Natural killer cell (primary cell): ENCODE data around the gene UBXN6. TPM values are rescaled to one million over a fixed set of nuclear protein-coding genes. Genes with fewer than 3 reads are reported as not detected.

Source experiments
- ATAC-seq, 3 donors: fragments of 150-1000 bp in 2 of 3; fragments of 200-7000 bp in 1 of 3; cut with Tn5 transposase; 1 replicate in 1 of 3; 2 replicates in 2 of 3; pipeline ENCODE4 v1.10.0; 2021; ENCODE audit warnings: mild to moderate bottlenecking in 2 of 3, moderate library complexity in 2 of 3
- DNase-seq, 2 donors: peaks; one replicate each; pipeline versions ENCODE4 v3.0.0 to v3.0.0-alpha.2; 2013 to 2021; ENCODE audit warnings: mixed read lengths in 1 of 2
- H3K27ac ChIP-seq: one replicate; pipeline ENCODE4 v1.5.1; 2013; ENCODE audit warnings: mild to moderate bottlenecking, low read length
- H3K27me3 ChIP-seq: one replicate; pipeline ENCODE4 v1.6.1; 2013; ENCODE audit warnings: low read length; ENCODE audit not compliant: control insufficient read depth, insufficient read depth
- H3K36me3 ChIP-seq: one replicate; pipeline ENCODE4 v1.6.1; 2013; ENCODE audit warnings: low read length; ENCODE audit not compliant: control insufficient read depth, insufficient read depth
- H3K4me1 ChIP-seq: one replicate; pipeline ENCODE4 v1.6.1; 2013; ENCODE audit warnings: low read length; ENCODE audit not compliant: control insufficient read depth, insufficient read depth
- H3K4me3 ChIP-seq: one replicate; pipeline ENCODE4 v1.5.1; 2013; ENCODE audit warnings: low read length
- H3K9me3 ChIP-seq: one replicate; pipeline ENCODE4 v1.6.1; 2013; ENCODE audit warnings: low read length; ENCODE audit not compliant: control insufficient read depth, insufficient read depth
- H3K27ac Mint-ChIP-seq, 2 donors: one replicate each; pipeline ENCODE4 v1.8.0; 2022; ENCODE audit warnings: mild to moderate bottlenecking in 2 of 2, mixed read lengths in 2 of 2, moderate library complexity in 1 of 2
- H3K27me3 Mint-ChIP-seq, 2 donors: one replicate each; pipeline ENCODE4 v1.8.0; 2022; ENCODE audit warnings: low read depth in 2 of 2, mixed read lengths in 2 of 2
- H3K36me3 Mint-ChIP-seq: one replicate; pipeline ENCODE4 v1.8.0; 2022; ENCODE audit warnings: mixed read lengths
- H3K4me1 Mint-ChIP-seq, 2 donors: one replicate each; pipeline ENCODE4 v1.8.0; 2022; ENCODE audit warnings: mixed read lengths in 2 of 2
- H3K4me3 Mint-ChIP-seq: one replicate; pipeline ENCODE4 v1.8.0; 2022; ENCODE audit warnings: mild to moderate bottlenecking, moderate library complexity, mixed read lengths
- H3K9me3 Mint-ChIP-seq, 2 donors: one replicate each; pipeline ENCODE4 v1.8.0; 2022; ENCODE audit warnings: mixed read lengths in 2 of 2
- WGBS: methylation state at CpG from one replicate; pipeline ENCODE4 v1.1.7; 2013; ENCODE audit warnings: missing lambda C conversion rate; ENCODE audit not compliant: insufficient coverage; 5-methylcytosine and 5-hydroxymethylcytosine counted together
- intact Hi-C: fragments of 100-400 bp; cut with micrococcal nuclease; formaldehyde crosslinking; loops from one replicate; pipeline ENCODE4 v1.14.2; 2022
- total RNA-seq, 4 donors: library from RNA; stranded (reverse); fragments of 120-200 nt in 1 of 4; gene quantifications; one replicate each; pipeline versions ENCODE4 v1.2.3 to v1.2.4, GENCODE V29; 2013 to 2022
- TF ChIP-seq, protein P1 (sequence below): fragments of 200-600 bp; IDR thresholded peaks from one replicate; pipeline ENCODE4 v1.8.0; 2022; ENCODE audit warnings: antibody characterized with exemption

UBXN6 gene
- total RNA-seq, 3 donors from 2014 or later (not counting 1 experiment from before 2014, with no cell fraction given), result 54.3 to 67.7 (median 63.3) TPM

DNA sequence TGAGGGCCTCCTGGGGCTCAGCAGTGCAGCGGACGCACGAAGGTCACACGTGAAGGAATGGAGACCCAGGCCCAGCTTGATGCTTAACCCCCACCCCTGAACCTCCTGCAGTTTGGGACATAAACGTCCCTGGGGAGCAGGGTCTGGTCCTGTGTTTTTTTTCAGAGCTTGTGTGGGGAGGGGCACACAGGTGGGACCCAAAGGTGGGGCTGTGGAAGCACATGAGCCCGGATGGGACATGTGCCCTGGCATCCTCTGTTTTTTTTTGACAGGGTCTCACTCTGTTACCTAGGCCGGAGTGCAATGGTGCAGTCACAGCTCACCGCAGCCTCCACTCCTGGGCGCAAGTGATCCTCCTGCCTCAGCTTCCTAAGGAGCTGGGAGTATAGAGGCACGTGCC lies 20.5 kb downstream of the UBXN6 start:
- TF ChIP-seq, protein P1, sequence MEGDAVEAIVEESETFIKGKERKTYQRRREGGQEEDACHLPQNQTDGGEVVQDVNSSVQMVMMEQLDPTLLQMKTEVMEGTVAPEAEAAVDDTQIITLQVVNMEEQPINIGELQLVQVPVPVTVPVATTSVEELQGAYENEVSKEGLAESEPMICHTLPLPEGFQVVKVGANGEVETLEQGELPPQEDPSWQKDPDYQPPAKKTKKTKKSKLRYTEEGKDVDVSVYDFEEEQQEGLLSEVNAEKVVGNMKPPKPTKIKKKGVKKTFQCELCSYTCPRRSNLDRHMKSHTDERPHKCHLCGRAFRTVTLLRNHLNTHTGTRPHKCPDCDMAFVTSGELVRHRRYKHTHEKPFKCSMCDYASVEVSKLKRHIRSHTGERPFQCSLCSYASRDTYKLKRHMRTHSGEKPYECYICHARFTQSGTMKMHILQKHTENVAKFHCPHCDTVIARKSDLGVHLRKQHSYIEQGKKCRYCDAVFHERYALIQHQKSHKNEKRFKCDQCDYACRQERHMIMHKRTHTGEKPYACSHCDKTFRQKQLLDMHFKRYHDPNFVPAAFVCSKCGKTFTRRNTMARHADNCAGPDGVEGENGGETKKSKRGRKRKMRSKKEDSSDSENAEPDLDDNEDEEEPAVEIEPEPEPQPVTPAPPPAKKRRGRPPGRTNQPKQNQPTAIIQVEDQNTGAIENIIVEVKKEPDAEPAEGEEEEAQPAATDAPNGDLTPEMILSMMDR, result no peak
- no peak overlapping the region for H3K27ac Mint-ChIP-seq
- WGBS, result 95% methylated on average over 10 of the region's 10 CpGs
- Histone ChIP-seq H3K9me3 (no peaks in the 10 kb centered on the region), H3K27me3 (no peaks in the 10 kb centered on the region), H3K4me1 (peaks cover 7% of the 10 kb centered on the region), H3K36me3 (peaks cover 11% of the 10 kb centered on the region), H3K27ac (no peak overlapping the region), H3K4me3 (no peak overlapping the region)
- no peak for ATAC-seq
- H3K4me1 Mint-ChIP-seq, result peaks cover 0 to 2% of the 10 kb centered on the region in 2 donors
- H3K36me3 Mint-ChIP-seq, result peaks cover 6% of the 10 kb centered on the region
- no peak for DNase-seq
- intact Hi-C loops, result no loop called here
- H3K27me3 Mint-ChIP-seq, result no peaks in the 10 kb centered on the region
- H3K9me3 Mint-ChIP-seq, result no peaks in the 10 kb centered on the region
- H3K4me3 Mint-ChIP-seq, result no peak overlapping the region

DNA sequence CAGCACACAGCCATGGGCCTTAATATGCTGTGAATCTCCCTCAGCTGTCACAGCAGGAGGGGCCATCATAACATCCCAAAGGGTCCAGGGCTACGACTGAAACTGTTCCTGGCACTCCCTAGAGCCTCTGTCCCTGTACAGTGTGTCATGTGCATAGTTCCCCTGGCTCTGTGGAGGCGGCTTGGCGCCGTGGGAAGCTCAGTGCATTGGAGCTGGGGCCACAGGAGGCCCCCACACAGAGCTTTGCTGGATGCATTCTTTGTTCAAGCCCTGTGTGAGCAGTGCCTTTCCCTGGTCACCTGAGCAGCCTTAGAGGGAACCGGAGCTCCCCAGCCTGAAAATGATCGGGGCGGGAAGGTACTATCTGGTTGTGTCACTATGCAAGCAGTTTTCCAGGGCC lies 21.4 kb downstream of the UBXN6 start:
- H3K4me3 Mint-ChIP-seq, result no peak overlapping the region
- no peak overlapping the region for H3K4me3 ChIP-seq
- TF ChIP-seq, protein P1, result no peak
- H3K27ac Mint-ChIP-seq, result no peak overlapping the region
- intact Hi-C loops, result no loop called here
- H3K4me1 ChIP-seq, result peaks cover 16% of the 10 kb centered on the region
- peaks cover 0 to 4% of the 10 kb centered on the region in 2 donors for H3K4me1 Mint-ChIP-seq
- no peaks in the 10 kb centered on the region for H3K9me3 Mint-ChIP-seq
- 97% methylated on average over 7 of the region's 7 CpGs for WGBS
- no peaks in the 10 kb centered on the region for H3K27me3 Mint-ChIP-seq
- no peak for DNase-seq
- ATAC-seq, result no peak
- peaks cover 15% of the 10 kb centered on the region for H3K36me3 ChIP-seq
- peaks cover 6% of the 10 kb centered on the region for H3K36me3 Mint-ChIP-seq
- no peaks in the 10 kb centered on the region for H3K27me3 ChIP-seq
- no peak overlapping the region for H3K27ac ChIP-seq
- H3K9me3 ChIP-seq, result no peaks in the 10 kb centered on the region

DNA sequence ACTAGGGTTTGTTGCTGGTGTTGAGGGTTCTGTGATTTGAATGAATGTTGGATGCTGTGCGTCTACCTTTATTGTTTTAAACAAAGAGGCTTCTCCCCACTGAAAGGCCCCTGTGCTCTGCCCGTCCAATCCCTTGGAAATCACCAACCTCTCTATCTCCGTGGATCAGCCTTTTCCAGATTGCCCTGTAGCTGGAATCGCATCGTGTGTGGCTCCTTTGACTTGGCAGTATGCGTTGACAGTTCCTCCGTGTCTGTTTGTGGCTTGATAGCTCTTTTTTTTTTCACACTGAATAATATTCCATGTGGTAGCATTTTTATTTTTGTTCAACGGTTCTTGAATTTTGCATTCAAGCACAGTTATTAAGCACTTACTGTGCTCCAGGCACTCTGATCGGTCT lies 23.2 kb downstream of the UBXN6 start:
- Mint-ChIP-seq H3K36me3 (peaks cover 6% of the 10 kb centered on the region), H3K27me3 (no peaks in the 10 kb centered on the region), H3K4me1 (peaks cover 0 to 4% of the 10 kb centered on the region in 2 donors), H3K9me3 (no peaks in the 10 kb centered on the region), H3K27ac (no peak overlapping the region), H3K4me3 (no peak overlapping the region)
- intact Hi-C loops, result no loop called here
- no peak overlapping the region for H3K4me3 ChIP-seq
- no peak overlapping the region for H3K27ac ChIP-seq
- peaks cover 19% of the 10 kb centered on the region for H3K36me3 ChIP-seq
- ATAC-seq (no peak), DNase-seq (no peak)
- peaks cover 26% of the 10 kb centered on the region for H3K4me1 ChIP-seq
- no peaks in the 10 kb centered on the region for H3K27me3 ChIP-seq
- no peaks in the 10 kb centered on the region for H3K9me3 ChIP-seq
- TF ChIP-seq, protein P1, result no peak
- 96% methylated on average over 9 of the region's 9 CpGs for WGBS

DNA sequence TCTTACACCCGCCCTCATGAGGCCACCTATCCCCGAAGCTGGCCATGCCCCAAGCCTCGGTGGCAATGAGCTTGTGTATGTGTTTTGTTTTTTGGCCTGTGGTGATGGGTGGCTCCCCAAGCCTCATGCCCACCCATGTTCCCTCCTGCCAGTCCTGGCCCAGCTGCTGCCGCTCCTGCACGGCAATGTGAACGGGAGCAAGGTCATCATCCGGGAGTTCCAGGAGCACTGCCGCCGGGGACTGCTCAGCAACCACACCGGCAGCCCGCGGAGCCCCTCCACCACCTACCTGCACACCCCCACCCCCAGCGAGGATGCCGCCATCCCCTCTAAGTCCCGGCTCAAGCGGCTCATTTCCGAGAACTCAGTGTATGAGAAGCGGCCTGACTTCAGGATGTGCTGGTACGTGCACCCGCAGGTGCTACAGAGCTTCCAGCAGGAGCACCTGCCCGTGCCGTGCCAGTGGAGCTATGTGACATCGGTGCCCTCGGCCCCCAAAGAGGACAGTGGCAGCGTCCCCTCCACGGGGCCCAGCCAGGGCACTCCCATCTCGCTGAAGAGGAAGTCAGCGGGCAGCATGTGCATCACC lies 24.6 kb downstream of the UBXN6 start:
- WGBS, result 94% methylated on average over 28 of the region's 28 CpGs
- H3K4me1 Mint-ChIP-seq, result peaks cover 0 to 4% of the 10 kb centered on the region in 2 donors
- H3K27ac Mint-ChIP-seq, result no peak overlapping the region
- Histone ChIP-seq H3K27ac (no peak overlapping the region), H3K4me1 (peaks cover 26% of the 10 kb centered on the region), H3K9me3 (no peaks in the 10 kb centered on the region), H3K36me3 (peaks cover 19% of the 10 kb centered on the region), H3K4me3 (no peak overlapping the region), H3K27me3 (no peaks in the 10 kb centered on the region)
- intact Hi-C loops, result no loop called here
- H3K36me3 Mint-ChIP-seq, result peaks cover 6% of the 10 kb centered on the region
- DNase-seq (no peak), ATAC-seq (no peak)
- no peak overlapping the region for H3K4me3 Mint-ChIP-seq
- TF ChIP-seq, protein P1, result no peak
- no peaks in the 10 kb centered on the region for H3K9me3 Mint-ChIP-seq
- no peaks in the 10 kb centered on the region for H3K27me3 Mint-ChIP-seq
